Measurements from ENCODE around the gene TMEM61. TPM values are rescaled to one million over a fixed set of nuclear protein-coding genes. Genes with fewer than 3 reads are reported as not detected.
"Not testable (repeated sequence)": the region's sequence is repeated elsewhere in the genome, so short reads cannot be mapped to it uniquely, and the experiment has no call there.

TMEM61 gene
- polyA plus RNA-seq, 1 experiment, result not detected

DNA sequence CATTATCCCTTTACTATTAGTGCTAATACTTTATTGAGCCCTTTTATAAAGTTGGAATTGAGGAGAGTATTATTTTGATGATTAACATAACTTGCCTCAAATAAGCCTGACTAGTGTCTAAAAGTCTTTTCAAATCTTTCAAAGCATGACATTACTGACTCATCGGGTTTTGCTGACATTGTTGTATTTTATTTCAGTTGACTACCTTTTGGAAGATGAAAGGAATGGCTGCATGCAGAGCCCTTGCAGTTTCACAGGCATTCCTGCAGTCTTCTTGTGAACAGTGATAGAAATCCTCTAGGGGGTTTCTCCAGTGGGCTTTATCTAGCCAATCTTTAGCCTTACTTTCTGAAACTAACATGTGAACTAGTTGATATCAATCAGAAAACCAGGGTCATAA is 43.0 kb upstream of the TMEM61 start:
- H3K36me3 ChIP-seq (ENCODE audit: control insufficient read depth, insufficient read depth, low read length), result no peaks in the 10 kb centered on the region
- DNase-seq (ENCODE audit: low read depth), result no peak
- no peaks in the 10 kb centered on the region for H3K27me3 ChIP-seq (ENCODE audit: control insufficient read depth, insufficient read depth, low read length)
- ChIA-PET POLR2A (no interaction called here), CTCF (interaction anchor here (1.2 to 4.2 kb wide), 3 partner anchors 8 to 58 kb away, joined by 3 to 20 read pairs (median 3); no protein-coding TSS in a partner anchor)
- TF ChIP-seq, protein P1, sequence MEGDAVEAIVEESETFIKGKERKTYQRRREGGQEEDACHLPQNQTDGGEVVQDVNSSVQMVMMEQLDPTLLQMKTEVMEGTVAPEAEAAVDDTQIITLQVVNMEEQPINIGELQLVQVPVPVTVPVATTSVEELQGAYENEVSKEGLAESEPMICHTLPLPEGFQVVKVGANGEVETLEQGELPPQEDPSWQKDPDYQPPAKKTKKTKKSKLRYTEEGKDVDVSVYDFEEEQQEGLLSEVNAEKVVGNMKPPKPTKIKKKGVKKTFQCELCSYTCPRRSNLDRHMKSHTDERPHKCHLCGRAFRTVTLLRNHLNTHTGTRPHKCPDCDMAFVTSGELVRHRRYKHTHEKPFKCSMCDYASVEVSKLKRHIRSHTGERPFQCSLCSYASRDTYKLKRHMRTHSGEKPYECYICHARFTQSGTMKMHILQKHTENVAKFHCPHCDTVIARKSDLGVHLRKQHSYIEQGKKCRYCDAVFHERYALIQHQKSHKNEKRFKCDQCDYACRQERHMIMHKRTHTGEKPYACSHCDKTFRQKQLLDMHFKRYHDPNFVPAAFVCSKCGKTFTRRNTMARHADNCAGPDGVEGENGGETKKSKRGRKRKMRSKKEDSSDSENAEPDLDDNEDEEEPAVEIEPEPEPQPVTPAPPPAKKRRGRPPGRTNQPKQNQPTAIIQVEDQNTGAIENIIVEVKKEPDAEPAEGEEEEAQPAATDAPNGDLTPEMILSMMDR (IDR thresholded peaks at IDR 0.05; ENCODE audit: insufficient read depth, low read depth, low read length), result no peak
- H3K4me3 ChIP-seq (ENCODE audit: low read depth, low read length), result no peak overlapping the region

- H3K27me3 ChIP-seq (ENCODE audit: control insufficient read depth, insufficient read depth, low read length); POLR2A ChIA-PET; H3K4me3 ChIP-seq (ENCODE audit: low read depth, low read length); DNase-seq (ENCODE audit: low read depth); H3K36me3 ChIP-seq (ENCODE audit: control insufficient read depth, insufficient read depth, low read length): not testable (repeated sequence)
- CTCF ChIA-PET, result interaction anchor here (1.4 to 13.0 kb wide), 3 partner anchors 12 to 129 kb away, joined by 4 to 307 read pairs (median 20); partner anchors contain the start of gene BSND
Observed at GRCh38 chr1:54938955-54939354, 41.5 kb upstream of the TMEM61 start.

DNA sequence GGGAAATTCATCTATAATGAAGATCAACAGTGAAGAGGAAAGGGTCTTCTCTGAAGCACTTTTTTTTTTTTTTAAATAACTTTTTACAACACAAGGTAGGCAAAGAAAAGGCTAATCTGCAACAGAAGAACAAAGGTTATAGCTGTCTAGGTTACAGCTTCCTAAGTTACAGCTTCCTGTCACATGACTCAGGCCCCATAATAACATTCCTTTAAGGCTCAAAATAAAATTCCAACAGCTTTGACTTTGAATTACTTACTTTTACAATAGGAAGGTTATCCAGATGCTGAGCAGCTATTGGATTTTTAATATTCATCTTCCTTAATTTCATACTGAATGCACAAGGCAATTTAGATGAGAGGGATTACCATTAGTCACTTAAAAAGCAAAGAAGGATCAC is 40.4 kb upstream of the TMEM61 start:
- DNase-seq (ENCODE audit: low read depth), result no peak
- CTCF ChIA-PET, result interaction anchor here (0.7 to 13.0 kb wide), 6 partner anchors 10 to 82 kb away, joined by 3 to 307 read pairs (median 4); partner anchors contain the start of gene BSND

DNA sequence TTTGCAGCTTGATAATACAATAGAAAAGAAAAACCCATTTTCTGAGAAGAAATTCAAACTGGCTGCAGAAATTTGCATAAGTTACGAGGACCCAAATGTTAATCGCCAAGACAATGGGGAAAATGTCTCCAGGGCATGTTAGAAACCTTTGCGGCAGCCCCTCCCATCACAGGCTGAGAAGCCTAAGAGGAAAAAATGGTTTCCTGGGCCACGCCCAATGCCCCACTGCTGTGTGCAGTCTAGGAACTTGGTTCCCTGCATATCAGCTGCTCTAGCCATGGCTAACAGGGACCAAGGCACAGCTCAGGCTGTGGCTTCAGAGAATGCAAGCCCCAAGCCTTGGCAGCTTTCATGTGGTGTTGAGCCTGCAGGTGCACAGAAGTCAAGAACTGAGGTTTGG is 37.5 kb upstream of the TMEM61 start:
- H3K36me3 ChIP-seq (ENCODE audit: control insufficient read depth, insufficient read depth, low read length), result no peaks in the 10 kb centered on the region

More for the DNA sequence above, 40.4 kb upstream of the TMEM61 start:
- H3K36me3 ChIP-seq (ENCODE audit: control insufficient read depth, insufficient read depth, low read length), result no peaks in the 10 kb centered on the region
- H3K27me3 ChIP-seq (ENCODE audit: control insufficient read depth, insufficient read depth, low read length), result no peaks in the 10 kb centered on the region
- no peak overlapping the region for H3K4me3 ChIP-seq (ENCODE audit: low read depth, low read length)
- TF ChIP-seq, protein P1 (IDR thresholded peaks at IDR 0.05; ENCODE audit: insufficient read depth, low read depth, low read length), result no peak
- POLR2A ChIA-PET, result no interaction called here

DNA sequence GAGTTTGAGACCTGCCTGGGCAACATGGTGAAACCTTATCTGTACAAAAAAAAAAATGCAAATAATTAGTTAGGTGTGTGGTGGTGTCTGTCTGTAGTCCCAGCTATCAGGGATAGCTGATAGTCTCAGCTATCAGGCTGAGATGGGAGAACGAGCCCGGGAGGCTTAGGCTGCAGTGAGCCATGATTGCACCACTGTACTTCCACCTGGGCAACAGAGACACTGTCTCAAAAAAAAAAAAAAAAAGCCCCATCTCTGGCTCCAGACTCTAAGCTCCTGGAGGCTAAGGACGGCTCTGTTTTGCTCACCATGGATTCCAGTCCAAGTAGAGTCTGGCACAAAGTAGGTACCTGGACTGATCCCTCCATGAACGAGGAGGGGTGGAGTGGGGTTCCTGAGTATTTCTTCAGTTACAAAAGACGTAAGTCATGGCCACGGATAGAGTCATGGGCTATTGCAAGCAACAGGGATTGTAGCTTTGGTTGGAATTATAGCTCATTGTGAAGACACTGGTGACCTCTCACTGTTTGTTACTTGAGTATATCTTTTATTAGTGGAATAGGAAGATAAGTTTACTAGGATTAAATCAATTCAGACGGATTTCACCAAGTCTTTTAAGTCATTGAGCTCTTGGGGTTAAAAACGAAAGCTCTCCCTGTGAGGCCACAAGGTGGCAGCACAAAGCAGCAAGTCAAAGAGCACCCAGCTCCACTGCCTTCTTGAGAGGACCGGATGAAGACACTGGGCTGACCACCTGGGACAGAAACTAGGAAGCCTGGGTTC is 35.6 kb upstream of the TMEM61 start:
- Histone ChIP-seq H3K4me3 (ENCODE audit: low read depth, low read length) (no peak overlapping the region), H3K27me3 (ENCODE audit: control insufficient read depth, insufficient read depth, low read length) (no peaks in the 10 kb centered on the region), H3K36me3 (ENCODE audit: control insufficient read depth, insufficient read depth, low read length) (no peaks in the 10 kb centered on the region)
- TF ChIP-seq, protein P1 (IDR thresholded peaks at IDR 0.05; ENCODE audit: insufficient read depth, low read depth, low read length), result peak; percentile 84
- CTCF ChIA-PET, result interaction anchor here (0.5 to 13.0 kb wide), 33 partner anchors 9 to 143 kb away, joined by 3 to 307 read pairs (median 5); partner anchors contain the start of genes BSND, DHCR24, PCSK9 and TTC22
- POLR2A ChIA-PET, result interaction anchor here (0.5 to 0.6 kb wide), 3 partner anchors 9 to 1288 kb away, joined by 5 to 10 read pairs (median 5); no protein-coding TSS in a partner anchor
- DNase-seq (ENCODE audit: low read depth), result peak; percentile 34

More for the DNA sequence above, 37.5 kb upstream of the TMEM61 start:
- DNase-seq (ENCODE audit: low read depth), result no peak
- Histone ChIP-seq H3K4me3 (ENCODE audit: low read depth, low read length) (no peak overlapping the region), H3K27me3 (ENCODE audit: control insufficient read depth, insufficient read depth, low read length) (no peaks in the 10 kb centered on the region)
- TF ChIP-seq, protein P1 (IDR thresholded peaks at IDR 0.05; ENCODE audit: insufficient read depth, low read depth, low read length), result no peak
- CTCF ChIA-PET, result interaction anchor here (0.7 to 13.0 kb wide), 3 partner anchors 59 to 1049 kb away, joined by 3 to 307 read pairs (median 228); partner anchors contain the start of genes BSND and DIO1
- POLR2A ChIA-PET, result no interaction called here
